ENCODE measurements around the gene RND1.
A peak's percentile ranks its signal among the peaks of the same experiment; 100 is the strongest.
"Not testable (repeated sequence)": the region's sequence is repeated elsewhere in the genome, so short reads cannot be mapped to it uniquely, and the experiment has no call there.

The RND1 gene

GRCh38 chr12:48865281-48866051, at the start of gene RND1:
Gene RND1 (minus strand): TSS chr12:48865870. CDS start chr12:48865767, 103 bp downstream.
- DNase-seq (ENCODE audit: low read depth): peak; percentile 72

GRCh38 chr12:48910196-48910595, 44.5 kb upstream of the RND1 start:
- no peak for DNase-seq (ENCODE audit: low read depth)

GRCh38 chr12:48909698-48910097, 44.0 kb upstream of the RND1 start:
- not testable (repeated sequence) for DNase-seq (ENCODE audit: low read depth)

GRCh38 chr12:48907245-48907644, 41.6 kb upstream of the RND1 start:
- DNase-seq (ENCODE audit: low read depth): no peak

- DNase-seq (ENCODE audit: low read depth): peak; percentile 73
Observed at GRCh38 chr12:48903982-48904411, 38.3 kb upstream of the RND1 start.

GRCh38 chr12:48903363-48903981, 37.8 kb upstream of the RND1 start:
- no peak for DNase-seq (ENCODE audit: low read depth)

- DNase-seq (ENCODE audit: low read depth): no peak
Observed at GRCh38 chr12:48901278-48901677, 35.6 kb upstream of the RND1 start.

- DNase-seq (ENCODE audit: low read depth): no peak
Observed at GRCh38 chr12:48899651-48900050, 34.0 kb upstream of the RND1 start.

- DNase-seq (ENCODE audit: low read depth): no peak
Observed at GRCh38 chr12:48894271-48894670, 28.6 kb upstream of the RND1 start.

- DNase-seq (ENCODE audit: low read depth): peak; percentile 55
Observed at GRCh38 chr12:48890657-48891418, 25.2 kb upstream of the RND1 start.

- no peak for DNase-seq (ENCODE audit: low read depth)
Observed at GRCh38 chr12:48889679-48890078, 24.0 kb upstream of the RND1 start.

GRCh38 chr12:48883305-48884161, 17.9 kb upstream of the RND1 start:
- DNase-seq (ENCODE audit: low read depth): no peak

GRCh38 chr12:48882972-48883304, 17.3 kb upstream of the RND1 start:
- DNase-seq (ENCODE audit: low read depth): no peak

GRCh38 chr12:48882315-48882687, 16.6 kb upstream of the RND1 start:
- no peak for DNase-seq (ENCODE audit: low read depth)

- DNase-seq (ENCODE audit: low read depth): no peak
Observed at GRCh38 chr12:48881686-48882314, 16.1 kb upstream of the RND1 start.

- no peak for DNase-seq (ENCODE audit: low read depth)
Observed at GRCh38 chr12:48880647-48881046, 15.0 kb upstream of the RND1 start.

GRCh38 chr12:48878548-48878947, 12.9 kb upstream of the RND1 start:
- DNase-seq (ENCODE audit: low read depth): no peak

- DNase-seq (ENCODE audit: low read depth): no peak
Observed at GRCh38 chr12:48875944-48876515, 10.4 kb upstream of the RND1 start.

GRCh38 chr12:48873534-48873933, 7.9 kb upstream of the RND1 start:
- not testable (repeated sequence) for DNase-seq (ENCODE audit: low read depth)

- DNase-seq (ENCODE audit: low read depth): no peak
Observed at GRCh38 chr12:48873096-48873495, 7.4 kb upstream of the RND1 start.

- DNase-seq (ENCODE audit: low read depth): no peak
Observed at GRCh38 chr12:48869191-48869590, 3.5 kb upstream of the RND1 start.
